Suprapubic skin (tissue), 4 donors: ENCODE measurements around the gene KCND2. TPM values are rescaled to one million over a fixed set of nuclear protein-coding genes. Genes with fewer than 3 reads are reported as not detected.

Source experiments
- DNase-seq, 2 donors: peaks; one replicate each; pipeline ENCODE4 v3.0.0-alpha.2; 2019; ENCODE audit warnings: low spot score in 2 of 2
- H3K27ac ChIP-seq: fragments of 200-600 bp; sonication (generic); one replicate; pipeline ENCODE4 v1.5.1; 2019
- H3K27me3 ChIP-seq: fragments of 200-600 bp; sonication (generic); one replicate; pipeline ENCODE4 v1.5.1; 2019
- H3K36me3 ChIP-seq: fragments of 200-600 bp; sonication (generic); one replicate; pipeline ENCODE4 v1.5.1; 2019
- H3K4me1 ChIP-seq: fragments of 200-600 bp; sonication (generic); one replicate; pipeline ENCODE4 v1.5.1; 2019
- H3K4me3 ChIP-seq: fragments of 200-600 bp; sonication (generic); one replicate; pipeline ENCODE4 v1.5.1; 2019; ENCODE audit warnings: mild to moderate bottlenecking
- H3K9me3 ChIP-seq: fragments of 200-600 bp; sonication (generic); one replicate; pipeline ENCODE4 v1.5.1; 2019
- CTCF ChIP-seq, 2 donors: fragments of 200-600 bp in 1 of 2; fragments of 450-650 bp in 1 of 2; sonication (generic) in 1 of 2; IDR thresholded peaks; one replicate each; pipeline ENCODE4 v1.5.1; 2016 to 2019; ENCODE audit warnings: antibody characterized with exemption in 2 of 2, mild to moderate bottlenecking in 1 of 2, moderate library complexity in 1 of 2
- EP300 ChIP-seq: sonication (generic); formaldehyde crosslinking; IDR thresholded peaks from one replicate; pipeline ENCODE4 v1.6.1; 2017; ENCODE audit warnings: antibody characterized with exemption
- POLR2A ChIP-seq, 2 donors: fragments of 450-650 bp; IDR thresholded peaks; one replicate each; pipeline ENCODE4 v1.6.1; 2017; ENCODE audit warnings: antibody characterized with exemption in 2 of 2, mild to moderate bottlenecking in 2 of 2, moderate library complexity in 2 of 2
- POLR2AphosphoS5 ChIP-seq, 3 donors: sonication (generic); formaldehyde crosslinking; IDR thresholded peaks; one replicate each; pipeline ENCODE4 v1.6.1; 2017; ENCODE audit warnings: antibody characterized with exemption in 3 of 3
- WGBS: methylation state at CpG from one replicate; pipeline ENCODE4 v1.1.5; 2018; 5-methylcytosine and 5-hydroxymethylcytosine counted together
- total RNA-seq, 4 donors: library from RNA; depleted of rRNA; stranded (reverse); fragments of >200 nt; gene quantifications; one replicate each; pipeline ENCODE4 v1.1.0, GENCODE V29; 2016

Gene KCND2
- total RNA-seq, 4 donors from 2014 or later: 0.16 TPM; not detected in 3

GRCh38 chr7:120797026-120797645 is 524.2 kb downstream of the KCND2 start:
- Histone ChIP-seq H3K4me1 (no peaks in the 10 kb centered on the region), H3K9me3 (no peaks in the 10 kb centered on the region), H3K27ac (no peak overlapping the region), H3K4me3 (no peak overlapping the region), H3K27me3 (no peaks in the 10 kb centered on the region), H3K36me3 (no peaks in the 10 kb centered on the region)
- WGBS: 92% methylated on average over 7 of the region's 7 CpGs
- no peak for DNase-seq
- no peak for TF ChIP-seq CTCF (IDR thresholded peaks at IDR 0.05)
- no peak for TF ChIP-seq POLR2A (IDR thresholded peaks at IDR 0.05)

GRCh38 chr7:120799147-120799546 is 526.2 kb downstream of the KCND2 start:
- Histone ChIP-seq H3K4me1 (no peaks in the 10 kb centered on the region), H3K9me3 (no peaks in the 10 kb centered on the region), H3K4me3 (no peak overlapping the region), H3K36me3 (no peaks in the 10 kb centered on the region), H3K27ac (no peak overlapping the region), H3K27me3 (no peaks in the 10 kb centered on the region)
- no peak for DNase-seq
- TF ChIP-seq EP300: no peak
- no peak for TF ChIP-seq CTCF (IDR thresholded peaks at IDR 0.05)
- TF ChIP-seq POLR2AphosphoS5 (IDR thresholded peaks at IDR 0.05): no peak
- 96% methylated on average over 1 of the region's 1 CpG for WGBS
